H7 (cell line): ENCODE results near the gene MTHFD1L. TPM values are rescaled to one million over a fixed set of nuclear protein-coding genes. Genes with fewer than 3 reads are reported as not detected.
"Not testable (repeated sequence)": the region's sequence is repeated elsewhere in the genome, so short reads cannot be mapped to it uniquely, and the experiment has no call there.

Experiments used
- DNase-seq: peaks from one replicate; pipeline ENCODE4 v3.0.0; 2012
- H3K27me3 ChIP-seq: 2 replicates; pipeline ENCODE4 v1.6.0; 2011; ENCODE audit warnings: mild to moderate bottlenecking, low read length; ENCODE audit not compliant: control insufficient read depth, insufficient read depth
- H3K36me3 ChIP-seq: replicated peaks from 2 replicates; pipeline ENCODE4 v1.5.1; 2011; ENCODE audit warnings: low read length; ENCODE audit not compliant: control insufficient read depth, insufficient read depth
- H3K4me3 ChIP-seq: 2 replicates; pipeline ENCODE4 v1.5.1; 2011; ENCODE audit warnings: low read depth, mild to moderate bottlenecking, control low read depth, low read length, moderate library complexity; ENCODE audit not compliant: insufficient read depth
- total RNA-seq: library from RNA; depleted of rRNA; stranded (reverse); fragments of >200 nt; shearing (Covaris generic); gene quantifications from 2 replicates; pipeline ENCODE4 v1.2.3, GENCODE V29; 2014; rRNA removed

The MTHFD1L gene
- total RNA-seq = 42.9 and 46.0 TPM in 2 replicates

- peak within 1 kb of the TSS; percentile 92 for H3K4me3 ChIP-seq
- DNase-seq = peak; percentile 93
- H3K27me3 ChIP-seq = no peaks in the 10 kb centered on the region
- H3K36me3 ChIP-seq = no peaks in the 10 kb centered on the region
Measured at GRCh38 chr6:150865406-150866146, at the start of gene MTHFD1L. MTHFD1L (plus strand) TSS chr6:150865702; CDS start chr6:150865823, 121 bp downstream.

GRCh38 chr6:150816554-150816953, 48.9 kb upstream of the MTHFD1L start:
- not testable (repeated sequence) for DNase-seq, H3K27me3 ChIP-seq, H3K36me3 ChIP-seq, H3K4me3 ChIP-seq

- H3K4me3 ChIP-seq = no peak overlapping the region
- DNase-seq = no peak
Measured at GRCh38 chr6:150822932-150823331, 42.6 kb upstream of the MTHFD1L start.

GRCh38 chr6:150826788-150827187, 38.7 kb upstream of the MTHFD1L start:
- Histone ChIP-seq H3K4me3 (no peak overlapping the region), H3K36me3 (no peaks in the 10 kb centered on the region), H3K27me3 (no peaks in the 10 kb centered on the region)
- DNase-seq = no peak

More at GRCh38 chr6:150822932-150823331, 42.6 kb upstream of the MTHFD1L start:
- Histone ChIP-seq H3K36me3 (no peaks in the 10 kb centered on the region), H3K27me3 (no peaks in the 10 kb centered on the region)

GRCh38 chr6:150828107-150828506, 37.4 kb upstream of the MTHFD1L start:
- H3K4me3 ChIP-seq, DNase-seq, H3K36me3 ChIP-seq, H3K27me3 ChIP-seq: not testable (repeated sequence)

GRCh38 chr6:150830439-150831165, 34.9 kb upstream of the MTHFD1L start:
- no peak for DNase-seq
- no peaks in the 10 kb centered on the region for H3K27me3 ChIP-seq

GRCh38 chr6:150831577-150831976, 33.9 kb upstream of the MTHFD1L start:
- DNase-seq = no peak
- H3K4me3 ChIP-seq = no peak overlapping the region
- H3K36me3 ChIP-seq = no peaks in the 10 kb centered on the region
- H3K27me3 ChIP-seq = no peaks in the 10 kb centered on the region

More at GRCh38 chr6:150830439-150831165, 34.9 kb upstream of the MTHFD1L start:
- H3K4me3 ChIP-seq = no peak overlapping the region
- no peaks in the 10 kb centered on the region for H3K36me3 ChIP-seq

GRCh38 chr6:150835620-150836019, 29.9 kb upstream of the MTHFD1L start:
- H3K27me3 ChIP-seq = no peaks in the 10 kb centered on the region
- no peaks in the 10 kb centered on the region for H3K36me3 ChIP-seq
- no peak overlapping the region for H3K4me3 ChIP-seq
- DNase-seq = no peak

- no peak for DNase-seq
- Histone ChIP-seq H3K4me3 (no peak overlapping the region), H3K36me3 (no peaks in the 10 kb centered on the region), H3K27me3 (no peaks in the 10 kb centered on the region)
Measured at GRCh38 chr6:150840185-150840584, 25.3 kb upstream of the MTHFD1L start.

- no peaks in the 10 kb centered on the region for H3K36me3 ChIP-seq
- no peak for DNase-seq
- no peak overlapping the region for H3K4me3 ChIP-seq
Measured at GRCh38 chr6:150841189-150841588, 24.3 kb upstream of the MTHFD1L start.

GRCh38 chr6:150841697-150842096, 23.8 kb upstream of the MTHFD1L start:
- DNase-seq = no peak
- H3K36me3 ChIP-seq = no peaks in the 10 kb centered on the region
- no peaks in the 10 kb centered on the region for H3K27me3 ChIP-seq
- no peak overlapping the region for H3K4me3 ChIP-seq

More at GRCh38 chr6:150841189-150841588, 24.3 kb upstream of the MTHFD1L start:
- H3K27me3 ChIP-seq = no peaks in the 10 kb centered on the region

- H3K27me3 ChIP-seq = no peaks in the 10 kb centered on the region
- no peak overlapping the region for H3K4me3 ChIP-seq
- H3K36me3 ChIP-seq = no peaks in the 10 kb centered on the region
- no peak for DNase-seq
Measured at GRCh38 chr6:150844371-150844770, 21.1 kb upstream of the MTHFD1L start.

- Histone ChIP-seq H3K27me3 (no peaks in the 10 kb centered on the region), H3K36me3 (no peaks in the 10 kb centered on the region), H3K4me3 (no peak overlapping the region)
- no peak for DNase-seq
Measured at GRCh38 chr6:150846641-150847040, 18.9 kb upstream of the MTHFD1L start.

- no peak for DNase-seq
- Histone ChIP-seq H3K4me3 (no peak overlapping the region), H3K36me3 (no peaks in the 10 kb centered on the region), H3K27me3 (no peaks in the 10 kb centered on the region)
Measured at GRCh38 chr6:150848400-150848799, 17.1 kb upstream of the MTHFD1L start.

- not testable (repeated sequence) for DNase-seq, H3K27me3 ChIP-seq, H3K36me3 ChIP-seq, H3K4me3 ChIP-seq
Measured at GRCh38 chr6:150854392-150854791, 11.1 kb upstream of the MTHFD1L start.
